H1 (cell line): ENCODE results near the gene AMH. TPM values are rescaled to one million over a fixed set of nuclear protein-coding genes. Genes with fewer than 3 reads are reported as not detected.

Experiments
- CTCF ChIA-PET: fragments of 300-600 bp; sonication (Branson Sonifier 250); formaldehyde crosslinking; loops from one replicate; lab custom pipeline; 2021; ENCODE audit not compliant: partially characterized antibody; lab: Charles Lee
- POLR2A ChIA-PET: fragments of 300-600 bp; sonication (Branson Sonifier 250); formaldehyde crosslinking; loops from one replicate; lab custom pipeline; 2021; ENCODE audit warnings: inconsistent platforms; ENCODE audit not compliant: partially characterized antibody; lab: Charles Lee
- DNase-seq, 2 experiments: peaks; one replicate each; pipeline versions ENCODE4 v3.0.0 to v3.0.0-alpha.2; 2010 to 2022; ENCODE audit warnings: low spot score in 2 of 2, low read depth in 1 of 2, mixed read lengths in 1 of 2
- FAIRE-seq: peaks from 2 replicates; lab custom pipeline; 2011; peaks lifted over from hg19 to GRCh38; lab: Jason Lieb, UNC
- H2AFZ ChIP-seq: 2 replicates; pipeline ENCODE4 v1.8.1; 2012; ENCODE audit warnings: low read length, inconsistent platforms
- H2AK5ac ChIP-seq: 2 replicates; pipeline ENCODE4 v1.6.1; 2013; ENCODE audit warnings: low read depth, low read length
- H2BK120ac ChIP-seq: replicated peaks from 2 replicates; pipeline ENCODE3; 2013; ENCODE audit warnings: low read depth, low read length, inconsistent platforms
- H2BK12ac ChIP-seq: 2 replicates; pipeline ENCODE4 v1.6.1; 2013; ENCODE audit warnings: low read depth, low read length
- H2BK15ac ChIP-seq: 2 replicates; pipeline ENCODE4 v1.6.1; 2013; ENCODE audit warnings: low read length
- H2BK20ac ChIP-seq: 2 replicates; pipeline ENCODE4 v1.6.1; 2013; ENCODE audit warnings: low read length
- H2BK5ac ChIP-seq: 2 replicates; pipeline ENCODE4 v1.6.1; 2013; ENCODE audit warnings: low read depth, low read length
- H3K14ac ChIP-seq: 2 replicates; pipeline ENCODE4 v1.6.1; 2013; ENCODE audit warnings: inconsistent platforms; ENCODE audit not compliant: insufficient read length
- H3K18ac ChIP-seq: 2 replicates; pipeline ENCODE4 v1.6.1; 2013; ENCODE audit warnings: low read length; ENCODE audit errors: extremely low read depth
- H3K23ac ChIP-seq: 2 replicates; pipeline ENCODE4 v1.6.1; 2013; ENCODE audit warnings: inconsistent platforms; ENCODE audit not compliant: insufficient read length
- H3K23me2 ChIP-seq: 2 replicates; pipeline ENCODE4 v1.6.1; 2013; ENCODE audit warnings: low read depth, low read length
- H3K27ac ChIP-seq: 2 replicates; pipeline ENCODE4 v1.6.1; 2011; ENCODE audit warnings: low read depth, low read length, inconsistent platforms
- H3K27me3 ChIP-seq, 4 experiments: replicated peaks in 1 of 4; 1 replicate in 1 of 4; 2 replicates in 3 of 4; pipeline versions ENCODE4 v1.6.1 to v1.8.1; 2011 to 2013; ENCODE audit warnings: low read length in 3 of 4, mild to moderate bottlenecking in 3 of 4, inconsistent platforms in 2 of 4, mixed read lengths in 2 of 4, moderate library complexity in 1 of 4; ENCODE audit not compliant: control insufficient read depth in 3 of 4, insufficient read depth in 3 of 4; ENCODE audit errors: extremely low read depth in 1 of 4
- H3K36me3 ChIP-seq, 4 experiments: 2 replicates each; pipeline versions ENCODE4 v1.6.1 to v1.8.1; 2011 to 2013; ENCODE audit warnings: mild to moderate bottlenecking in 4 of 4, low read length in 3 of 4, moderate library complexity in 2 of 4, control low read depth in 1 of 4, inconsistent platforms in 1 of 4; ENCODE audit not compliant: insufficient read depth in 4 of 4, control insufficient read depth in 2 of 4
- H3K4ac ChIP-seq: replicated peaks from 2 replicates; pipeline ENCODE3; 2013; ENCODE audit warnings: low read length, low read depth, mixed read lengths, inconsistent platforms; ENCODE audit not compliant: insufficient read length
- H3K4me1 ChIP-seq, 4 experiments: replicated peaks in 1 of 4; 1 replicate in 1 of 4; 2 replicates in 3 of 4; pipeline versions ENCODE4 v1.6.1 to v1.8.1; 2011 to 2013; ENCODE audit warnings: low read length in 3 of 4, inconsistent platforms in 2 of 4, mixed read lengths in 1 of 4; ENCODE audit not compliant: insufficient read depth in 4 of 4, control insufficient read depth in 3 of 4
- H3K4me2 ChIP-seq, 2 experiments: 2 replicates each; pipeline versions ENCODE4 v1.6.1 to v1.8.1; 2011 to 2013; ENCODE audit warnings: low read depth in 2 of 2, low read length in 2 of 2, control low read depth in 1 of 2, inconsistent platforms in 1 of 2, mild to moderate bottlenecking in 1 of 2; ENCODE audit not compliant: insufficient read depth in 1 of 2
- H3K4me3 ChIP-seq, 4 experiments: fragments of 200-600, 300-600 bp in 1 of 4; sonication (generic), shearing (Covaris generic), sonication (Bioruptor Twin) in 1 of 4; 2 replicates each; pipeline versions ENCODE4 v1.5.1 to v1.8.1; 2011 to 2016; ENCODE audit warnings: low read length in 4 of 4, low read depth in 3 of 4, control low read depth in 2 of 4, inconsistent platforms in 2 of 4, mild to moderate bottlenecking in 2 of 4, mixed read lengths in 1 of 4, moderate library complexity in 1 of 4; ENCODE audit not compliant: insufficient read depth in 2 of 4; ENCODE audit errors: extremely low read depth in 1 of 4
- H3K56ac ChIP-seq: replicated peaks from 2 replicates; pipeline ENCODE3; 2013; ENCODE audit warnings: low read depth, mild to moderate bottlenecking, mixed read lengths, low read length, inconsistent platforms; ENCODE audit not compliant: insufficient read length
- H3K79me1 ChIP-seq: 2 replicates; pipeline ENCODE4 v1.6.1; 2013; ENCODE audit warnings: low read depth, low read length, control low read depth
- H3K79me2 ChIP-seq, 2 experiments: 2 replicates each; pipeline versions ENCODE4 v1.6.1 to v1.8.1; 2012 to 2013; ENCODE audit warnings: low read length in 2 of 2, mild to moderate bottlenecking in 2 of 2, inconsistent platforms in 1 of 2; ENCODE audit not compliant: insufficient read depth in 2 of 2, control insufficient read depth in 1 of 2
- H3K9ac ChIP-seq, 4 experiments: replicated peaks in 1 of 4; 1 replicate in 1 of 4; 2 replicates in 3 of 4; pipeline versions ENCODE4 v1.6.1 to v1.8.1; 2011 to 2013; ENCODE audit warnings: low read depth in 3 of 4, low read length in 3 of 4, control low read depth in 2 of 4, mild to moderate bottlenecking in 2 of 4, moderate library complexity in 2 of 4, inconsistent platforms in 1 of 4; ENCODE audit errors: extremely low read depth in 1 of 4
- H3K9me3 ChIP-seq, 2 experiments: 2 replicates each; pipeline versions ENCODE4 v1.6.1 to v1.8.1; 2012 to 2013; ENCODE audit warnings: mild to moderate bottlenecking in 2 of 2, moderate library complexity in 2 of 2, control low read depth in 1 of 2, inconsistent platforms in 1 of 2, low read depth in 1 of 2, low read length in 1 of 2, mixed read lengths in 1 of 2; ENCODE audit not compliant: insufficient read depth in 2 of 2
- H4K20me1 ChIP-seq, 2 experiments: replicated peaks in 1 of 2; 2 replicates each; pipeline versions ENCODE3 to v1.8.1; 2011 to 2013; ENCODE audit warnings: inconsistent platforms in 2 of 2, low read length in 2 of 2, mild to moderate bottlenecking in 1 of 2; ENCODE audit not compliant: insufficient read depth in 2 of 2, control insufficient read depth in 1 of 2
- H4K5ac ChIP-seq: 2 replicates; pipeline ENCODE4 v1.6.1; 2013; ENCODE audit warnings: low read length, low read depth, mixed read lengths, inconsistent platforms; ENCODE audit not compliant: insufficient read length
- H4K8ac ChIP-seq: 2 replicates; pipeline ENCODE4 v1.8.0; 2013; ENCODE audit warnings: mild to moderate bottlenecking, moderate library complexity, low read length, inconsistent platforms; ENCODE audit not compliant: insufficient read depth; ENCODE audit errors: extremely low read depth
- H4K91ac ChIP-seq: replicated peaks from 2 replicates; pipeline ENCODE3; 2013; ENCODE audit warnings: low read length, mixed read lengths, inconsistent platforms; ENCODE audit not compliant: insufficient read length
- BRCA1 ChIP-seq: IDR thresholded peaks from 2 replicates; pipeline ENCODE4 v1.6.1; 2012; ENCODE audit warnings: low read depth, low read length, improper control_type of control experiment
- RBBP5 ChIP-seq: IDR thresholded peaks from 2 replicates; pipeline ENCODE4 v1.7.1; 2012; ENCODE audit warnings: low read depth, mild to moderate bottlenecking, inconsistent platforms, low read length, moderate library complexity, borderline replicate concordance
- SAP30 ChIP-seq: fragments of 300-600 bp; sonication (generic); IDR thresholded peaks from 2 replicates; pipeline ENCODE4 v1.7.1; 2012; ENCODE audit warnings: low read length, moderate library complexity, mild to moderate bottlenecking, inconsistent platforms; ENCODE audit not compliant: insufficient read depth, insufficient replicate concordance
- TBP ChIP-seq: IDR thresholded peaks from 2 replicates; pipeline ENCODE4 v1.6.1; 2011; ENCODE audit warnings: low read depth, low read length, improper control_type of control experiment
- WGBS, 2 experiments: shearing (Covaris generic) in 1 of 2; methylation state at CpG; one replicate each; pipeline versions ENCODE4 v1.1.6 to v1.1.7; 2013 to 2015; ENCODE audit warnings: low lambda C conversion rate in 2 of 2, mixed read lengths in 2 of 2, inconsistent platforms in 1 of 2, low coverage in 1 of 2, missing lambda C conversion rate in 1 of 2; ENCODE audit not compliant: insufficient replicate concordance in 2 of 2, insufficient coverage in 1 of 2, insufficient read length in 1 of 2; ENCODE audit errors: extremely low coverage in 1 of 2, missing lambda C conversion rate in 1 of 2; 5-methylcytosine and 5-hydroxymethylcytosine counted together
- polyA plus RNA-seq, 7 experiments: library from polyadenylated mRNA; depleted of rRNA in 3 of 7; stranded (reverse) in 5 of 7; unstranded in 2 of 7; fragments of >200 nt in 5 of 7; fragments of 200-250 nt in 2 of 7; gene quantifications; 1 replicate in 5 of 7; 2 replicates in 1 of 7; 4 replicates in 1 of 7; pipeline versions ENCODE4 v1.2.1 to v1.2.3, GENCODE V29; 2011 to 2013; ENCODE audit warnings: missing spikeins in 2 of 7, mixed read lengths in 2 of 7
- total RNA-seq: library from RNA; stranded (reverse); fragmentation: NEBNext Ultra II Directional; extraction: Animal tissue kit (Norgen Biotek cat#: 25700); gene quantifications from 2 replicates; pipeline ENCODE4 v1.2.1, GENCODE V29; 2021

AMH gene
- total and polyA plus RNA-seq, 2 of the 8 experiments (the other 6 are each of a cell fraction or from before 2014, with no cell fraction given): 10.5 to 15.4 TPM

DNA sequence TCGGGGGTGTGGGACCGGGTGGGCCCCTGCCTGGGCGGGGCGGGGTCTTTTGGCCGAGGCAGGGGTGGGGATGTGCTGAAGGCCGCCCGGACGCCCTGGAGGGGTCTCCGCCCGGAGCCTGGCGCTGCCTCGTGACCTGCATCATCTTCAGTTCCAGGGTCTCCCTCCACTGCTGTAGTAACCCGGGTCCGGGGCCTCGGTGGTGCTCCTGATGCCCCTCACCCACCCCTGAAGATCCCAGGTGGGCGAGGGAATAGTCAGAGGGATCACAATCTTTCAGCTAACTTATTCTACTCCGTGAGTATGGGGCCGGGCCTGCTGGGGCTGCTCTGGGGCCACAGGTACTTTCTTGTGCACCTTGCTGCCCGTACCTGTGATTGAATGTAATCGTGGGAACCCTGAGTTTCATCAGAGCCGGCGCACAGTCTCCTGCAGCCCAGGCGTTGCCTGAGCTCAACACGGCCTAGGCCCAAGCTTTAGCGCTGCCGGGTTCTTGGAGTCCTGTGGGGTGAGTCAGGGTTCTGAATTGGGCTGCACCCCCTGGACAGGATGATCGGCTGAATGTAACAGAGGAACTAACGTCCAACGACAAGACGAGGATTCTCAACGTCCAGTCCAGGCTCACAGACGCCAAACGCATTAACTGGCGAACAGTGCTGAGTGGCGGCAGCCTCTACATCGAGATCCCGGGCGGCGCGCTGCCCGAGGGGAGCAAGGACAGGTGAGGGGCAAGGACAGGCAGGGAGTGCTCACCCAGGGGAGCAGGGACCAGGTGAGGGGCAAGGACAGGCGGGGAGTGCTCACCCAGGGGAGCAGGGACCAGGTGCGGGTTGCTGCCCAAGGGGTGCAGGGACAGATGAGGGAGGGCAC, 22.3 kb downstream of the AMH start:
- no peak overlapping the region for H2AFZ ChIP-seq
- no peaks in the 10 kb centered on the region for H3K27me3 ChIP-seq
- H2AK5ac ChIP-seq: no peak overlapping the region
- H4K20me1 ChIP-seq: peaks cover 22 to 30% of the 10 kb centered on the region in 2 experiments
- DNase-seq (no peak), FAIRE-seq (no peak)
- peaks cover 3 to 23% (median 9%) of the 10 kb centered on the region in 4 experiments; a peak in 5 of 8 replicates for H3K36me3 ChIP-seq
- POLR2A ChIA-PET: interaction anchor here (0.6 to 23.4 kb wide), 21 partner anchors 8 to 207 kb away, joined by 3 to 330 read pairs (median 6); partner anchors contain the start of genes AMH, JSRP1, LSM7 and PLEKHJ1
- H3K23me2 ChIP-seq: peaks cover 5% of the 10 kb centered on the region; the same call in 1 of the 2 replicates
- H2BK120ac ChIP-seq: no peak overlapping the region
- TF ChIP-seq TBP (no peak), BRCA1 (no peak), SAP30 (no peak), RBBP5 (no peak)
- H2BK12ac ChIP-seq: no peak overlapping the region
- no peak overlapping the region for H3K4ac ChIP-seq
- H3K4me3 ChIP-seq: peak overlapping the region; percentile 87 to 100 (median 94)
- H3K14ac ChIP-seq: no peak overlapping the region
- no peak overlapping the region; the same call in none of the 2 replicates for H4K8ac ChIP-seq
- H3K4me2 ChIP-seq: peak overlapping the region; percentile 65 to 73
- peaks cover 3% of the 10 kb centered on the region; the same call in 1 of the 2 replicates for H3K79me1 ChIP-seq
- no peak overlapping the region for H3K56ac ChIP-seq
- no peak overlapping the region; the same call in 1 of the 2 replicates for H3K18ac ChIP-seq
- H2BK15ac ChIP-seq: no peak overlapping the region
- WGBS, 2 experiments: 65% methylated on average over 35 of the region's 43 CpGs; no CpG with 5 or more reads in 1 of the 2 experiments
- no peak overlapping the region for H4K5ac ChIP-seq
- H3K79me2 ChIP-seq: peaks cover 20 to 40% of the 10 kb centered on the region in 2 experiments; a peak in 3 of 4 replicates
- no peak overlapping the region for H3K27ac ChIP-seq
- no peak overlapping the region for H2BK20ac ChIP-seq
- H3K4me1 ChIP-seq: peaks cover 0 to 18% (median 7%) of the 10 kb centered on the region in 4 experiments; a peak in 5 of 7 replicates
- peak overlapping the region; percentile 78; the same call in 1 of the 2 replicates for H2BK5ac ChIP-seq
- H3K9ac ChIP-seq: peak overlapping the region; percentile 49 to 84 (median 66); a peak in 6 of 7 replicates
- H3K23ac ChIP-seq: no peak overlapping the region
- no peaks in the 10 kb centered on the region for H3K9me3 ChIP-seq
- CTCF ChIA-PET: interaction anchor here (0.6 to 5.3 kb wide), 7 partner anchors 9 to 301 kb away, joined by 3 to 46 read pairs (median 5); partner anchors contain the start of gene TMPRSS9
- H4K91ac ChIP-seq: no peak overlapping the region
